ENCODE measurements around the gene NEK7.

The NEK7 gene

GRCh38 chr1:198157847-198158725, 1.3 kb downstream of the NEK7 start:
- peak in 1 of 3 donors; percentile 15 for DNase-seq
- Histone ChIP-seq H3K36me3 (ENCODE audit: control insufficient read depth, insufficient read depth, low read length) (no peaks in the 10 kb centered on the region), H3K4me1 (ENCODE audit: control insufficient read depth, insufficient read depth, low read length, poor library complexity, severe bottlenecking) (peaks cover 17% of the 10 kb centered on the region), H3K27ac (ENCODE audit: insufficient read depth, low read length, poor library complexity, severe bottlenecking) (peak overlapping the region; percentile 93), H3K4me3 (ENCODE audit: insufficient read depth, low read depth, low read length, poor library complexity, severe bottlenecking) (peak overlapping the region; percentile 92), H3K9me3 (ENCODE audit: control insufficient read depth, low read length) (no peaks in the 10 kb centered on the region), H3K27me3 (replicated peaks; ENCODE audit: control insufficient read depth, insufficient read depth, low read length, poor library complexity, severe bottlenecking) (no peaks in the 10 kb centered on the region)

- Histone ChIP-seq H3K36me3 (ENCODE audit: control insufficient read depth, insufficient read depth, low read length) (no peaks in the 10 kb centered on the region), H3K27ac (ENCODE audit: insufficient read depth, low read length, poor library complexity, severe bottlenecking) (peak overlapping the region; percentile 93), H3K4me1 (ENCODE audit: control insufficient read depth, insufficient read depth, low read length, poor library complexity, severe bottlenecking) (peaks cover 17% of the 10 kb centered on the region), H3K27me3 (replicated peaks; ENCODE audit: control insufficient read depth, insufficient read depth, low read length, poor library complexity, severe bottlenecking) (no peaks in the 10 kb centered on the region), H3K9me3 (ENCODE audit: control insufficient read depth, low read length) (no peaks in the 10 kb centered on the region), H3K4me3 (ENCODE audit: insufficient read depth, low read depth, low read length, poor library complexity, severe bottlenecking) (peak overlapping the region; percentile 92)
- DNase-seq, result peak; percentile 67 to 80 (median 78)
These were observed 2.2 kb downstream of the NEK7 start for GRCh38 chr1:198158735-198159589.

GRCh38 chr1:198160222-198160621, 3.4 kb downstream of the NEK7 start:
- Histone ChIP-seq H3K4me3 (ENCODE audit: insufficient read depth, low read depth, low read length, poor library complexity, severe bottlenecking) (no peak overlapping the region), H3K27ac (ENCODE audit: insufficient read depth, low read length, poor library complexity, severe bottlenecking) (peak overlapping the region; percentile 93), H3K36me3 (ENCODE audit: control insufficient read depth, insufficient read depth, low read length) (no peaks in the 10 kb centered on the region), H3K4me1 (ENCODE audit: control insufficient read depth, insufficient read depth, low read length, poor library complexity, severe bottlenecking) (peaks cover 17% of the 10 kb centered on the region), H3K9me3 (ENCODE audit: control insufficient read depth, low read length) (no peaks in the 10 kb centered on the region), H3K27me3 (replicated peaks; ENCODE audit: control insufficient read depth, insufficient read depth, low read length, poor library complexity, severe bottlenecking) (no peaks in the 10 kb centered on the region)
- no peak for DNase-seq

- Histone ChIP-seq H3K9me3 (ENCODE audit: control insufficient read depth, low read length) (no peaks in the 10 kb centered on the region), H3K4me1 (ENCODE audit: control insufficient read depth, insufficient read depth, low read length, poor library complexity, severe bottlenecking) (peaks cover 23% of the 10 kb centered on the region), H3K27ac (ENCODE audit: insufficient read depth, low read length, poor library complexity, severe bottlenecking) (no peak overlapping the region), H3K4me3 (ENCODE audit: insufficient read depth, low read depth, low read length, poor library complexity, severe bottlenecking) (no peak overlapping the region), H3K27me3 (replicated peaks; ENCODE audit: control insufficient read depth, insufficient read depth, low read length, poor library complexity, severe bottlenecking) (no peaks in the 10 kb centered on the region), H3K36me3 (ENCODE audit: control insufficient read depth, insufficient read depth, low read length) (no peaks in the 10 kb centered on the region)
- DNase-seq, result no peak
These were observed 4.3 kb downstream of the NEK7 start for GRCh38 chr1:198160946-198161614.

GRCh38 chr1:198161718-198162090, 4.9 kb downstream of the NEK7 start:
- no peak for DNase-seq
- Histone ChIP-seq H3K9me3 (ENCODE audit: control insufficient read depth, low read length) (no peaks in the 10 kb centered on the region), H3K27me3 (replicated peaks; ENCODE audit: control insufficient read depth, insufficient read depth, low read length, poor library complexity, severe bottlenecking) (no peaks in the 10 kb centered on the region), H3K27ac (ENCODE audit: insufficient read depth, low read length, poor library complexity, severe bottlenecking) (no peak overlapping the region), H3K4me1 (ENCODE audit: control insufficient read depth, insufficient read depth, low read length, poor library complexity, severe bottlenecking) (peaks cover 29% of the 10 kb centered on the region), H3K4me3 (ENCODE audit: insufficient read depth, low read depth, low read length, poor library complexity, severe bottlenecking) (no peak overlapping the region), H3K36me3 (ENCODE audit: control insufficient read depth, insufficient read depth, low read length) (no peaks in the 10 kb centered on the region)

GRCh38 chr1:198162091-198162767, 5.4 kb downstream of the NEK7 start:
- Histone ChIP-seq H3K27me3 (replicated peaks; ENCODE audit: control insufficient read depth, insufficient read depth, low read length, poor library complexity, severe bottlenecking) (no peaks in the 10 kb centered on the region), H3K27ac (ENCODE audit: insufficient read depth, low read length, poor library complexity, severe bottlenecking) (no peak overlapping the region)

GRCh38 chr1:198165927-198166647, 9.3 kb downstream of the NEK7 start:
- Histone ChIP-seq H3K4me1 (ENCODE audit: control insufficient read depth, insufficient read depth, low read length, poor library complexity, severe bottlenecking) (peaks cover 43% of the 10 kb centered on the region), H3K9me3 (ENCODE audit: control insufficient read depth, low read length) (no peaks in the 10 kb centered on the region), H3K36me3 (ENCODE audit: control insufficient read depth, insufficient read depth, low read length) (no peaks in the 10 kb centered on the region), H3K27ac (ENCODE audit: insufficient read depth, low read length, poor library complexity, severe bottlenecking) (peak overlapping the region; percentile 61), H3K27me3 (replicated peaks; ENCODE audit: control insufficient read depth, insufficient read depth, low read length, poor library complexity, severe bottlenecking) (no peaks in the 10 kb centered on the region), H3K4me3 (ENCODE audit: insufficient read depth, low read depth, low read length, poor library complexity, severe bottlenecking) (peak overlapping the region; percentile 11)
- no peak for DNase-seq

More at GRCh38 chr1:198162091-198162767, 5.4 kb downstream of the NEK7 start:
- DNase-seq, result no peak
- Histone ChIP-seq H3K4me3 (ENCODE audit: insufficient read depth, low read depth, low read length, poor library complexity, severe bottlenecking) (no peak overlapping the region), H3K36me3 (ENCODE audit: control insufficient read depth, insufficient read depth, low read length) (no peaks in the 10 kb centered on the region), H3K9me3 (ENCODE audit: control insufficient read depth, low read length) (no peaks in the 10 kb centered on the region), H3K4me1 (ENCODE audit: control insufficient read depth, insufficient read depth, low read length, poor library complexity, severe bottlenecking) (peaks cover 34% of the 10 kb centered on the region)

- H3K4me1 ChIP-seq (ENCODE audit: control insufficient read depth, insufficient read depth, low read length, poor library complexity, severe bottlenecking), result peaks cover 43% of the 10 kb centered on the region
- no peaks in the 10 kb centered on the region for H3K36me3 ChIP-seq (ENCODE audit: control insufficient read depth, insufficient read depth, low read length)
- no peak for DNase-seq
- peak overlapping the region; percentile 61 for H3K27ac ChIP-seq (ENCODE audit: insufficient read depth, low read length, poor library complexity, severe bottlenecking)
- peak overlapping the region; percentile 11 for H3K4me3 ChIP-seq (ENCODE audit: insufficient read depth, low read depth, low read length, poor library complexity, severe bottlenecking)
- H3K9me3 ChIP-seq (ENCODE audit: control insufficient read depth, low read length), result no peaks in the 10 kb centered on the region
- H3K27me3 ChIP-seq (replicated peaks; ENCODE audit: control insufficient read depth, insufficient read depth, low read length, poor library complexity, severe bottlenecking), result no peaks in the 10 kb centered on the region
These were observed 10.1 kb downstream of the NEK7 start for GRCh38 chr1:198166900-198167299.

GRCh38 chr1:198167436-198167934, 10.7 kb downstream of the NEK7 start:
- Histone ChIP-seq H3K27me3 (replicated peaks; ENCODE audit: control insufficient read depth, insufficient read depth, low read length, poor library complexity, severe bottlenecking) (no peaks in the 10 kb centered on the region), H3K4me1 (ENCODE audit: control insufficient read depth, insufficient read depth, low read length, poor library complexity, severe bottlenecking) (peaks cover 37% of the 10 kb centered on the region), H3K36me3 (ENCODE audit: control insufficient read depth, insufficient read depth, low read length) (no peaks in the 10 kb centered on the region), H3K27ac (ENCODE audit: insufficient read depth, low read length, poor library complexity, severe bottlenecking) (peak overlapping the region; percentile 61), H3K4me3 (ENCODE audit: insufficient read depth, low read depth, low read length, poor library complexity, severe bottlenecking) (peak overlapping the region; percentile 11), H3K9me3 (ENCODE audit: control insufficient read depth, low read length) (no peaks in the 10 kb centered on the region)
- peak in 2 of 3 donors; percentile 14 to 15 for DNase-seq

All from effector memory CD4-positive, alpha-beta T cell (primary cell).